ENCODE results near the gene SMG9. TPM values are rescaled to one million over a fixed set of nuclear protein-coding genes. Genes with fewer than 3 reads are reported as not detected.

The SMG9 gene
- total RNA-seq, 6 experiments from 2014 or later: 6.5 to 13.5 (median 9.8) TPM

DNA sequence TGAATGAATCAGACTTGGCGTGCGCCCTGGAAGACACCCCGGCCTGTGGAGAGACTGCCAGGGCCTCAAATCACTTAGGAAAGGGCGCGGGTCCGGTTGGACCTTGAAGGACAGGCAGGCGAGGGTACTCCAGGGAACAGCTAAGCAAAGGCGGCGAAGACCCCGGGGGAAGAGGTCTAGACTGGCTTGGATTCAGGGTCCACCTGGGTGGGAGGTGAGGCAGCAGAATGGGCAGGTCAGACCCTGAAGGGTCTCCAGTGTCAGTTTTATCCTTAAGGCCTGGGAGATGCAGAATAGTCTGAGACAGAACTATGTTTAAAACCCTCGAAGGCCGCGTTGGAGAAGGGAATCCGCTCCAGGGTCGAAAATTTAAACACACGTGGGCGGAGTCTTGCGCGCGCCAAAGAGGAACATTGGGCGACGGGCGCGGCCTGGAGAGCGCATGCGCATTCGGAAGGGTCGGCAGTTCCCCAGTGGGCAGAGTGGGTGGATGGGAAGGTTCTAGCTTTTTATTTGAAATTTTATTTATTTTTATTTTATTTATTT lies 567 bp upstream of the SMG9 start:
- WGBS (ENCODE audit: insufficient coverage, low coverage, low lambda C conversion rate, missing lambda C conversion rate): under 1% methylated on average over 25 of the region's 28 CpGs
- no peaks in the 10 kb centered on the region for H3K27me3 ChIP-seq
- H3K27ac ChIP-seq: peak overlapping the region; percentile 81 to 98 (median 97)
- DNase-seq (peak; percentile 84 to 86 (median 84)), ATAC-seq (peak; percentile 51 to 65 (median 62))
- H3K9me3 ChIP-seq: no peaks in the 10 kb centered on the region
- peak overlapping the region; percentile 56 to 90 (median 77) for H3K4me3 ChIP-seq
- H3K36me3 ChIP-seq: peaks cover 0 to 4% (median 0%) of the 10 kb centered on the region in 4 donors
- H3K4me1 ChIP-seq: peaks cover 0 to 13% (median 0%) of the 10 kb centered on the region in 4 donors
- intact Hi-C loops (cut with DNase I): no loop called here
- TF ChIP-seq CTCF (IDR thresholded peaks at IDR 0.05) (no peak), POLR2A (IDR thresholded peaks at IDR 0.05) (no peak)

- WGBS (ENCODE audit: insufficient coverage, low coverage, low lambda C conversion rate, missing lambda C conversion rate): 0% methylated on average over 11 of the region's 11 CpGs
- no peak for DNase-seq
- Histone ChIP-seq H3K27ac (peak overlapping the region; percentile 81 to 98 (median 97)), H3K4me3 (peak overlapping the region; percentile 56 to 90 (median 77)), H3K27me3 (no peaks in the 10 kb centered on the region), H3K36me3 (peaks cover 0 to 14% (median 2%) of the 10 kb centered on the region in 4 donors), H3K9me3 (no peaks in the 10 kb centered on the region), H3K4me1 (peaks cover 0 to 13% (median 0%) of the 10 kb centered on the region in 4 donors)
- no peak for ATAC-seq
- intact Hi-C loops (cut with DNase I): no loop called here
- TF ChIP-seq POLR2A (IDR thresholded peaks at IDR 0.05): no peak
- TF ChIP-seq CTCF (IDR thresholded peaks at IDR 0.05): no peak
Measured at GRCh38 chr19:43754253-43754502, 584 bp downstream of the SMG9 start.

DNA sequence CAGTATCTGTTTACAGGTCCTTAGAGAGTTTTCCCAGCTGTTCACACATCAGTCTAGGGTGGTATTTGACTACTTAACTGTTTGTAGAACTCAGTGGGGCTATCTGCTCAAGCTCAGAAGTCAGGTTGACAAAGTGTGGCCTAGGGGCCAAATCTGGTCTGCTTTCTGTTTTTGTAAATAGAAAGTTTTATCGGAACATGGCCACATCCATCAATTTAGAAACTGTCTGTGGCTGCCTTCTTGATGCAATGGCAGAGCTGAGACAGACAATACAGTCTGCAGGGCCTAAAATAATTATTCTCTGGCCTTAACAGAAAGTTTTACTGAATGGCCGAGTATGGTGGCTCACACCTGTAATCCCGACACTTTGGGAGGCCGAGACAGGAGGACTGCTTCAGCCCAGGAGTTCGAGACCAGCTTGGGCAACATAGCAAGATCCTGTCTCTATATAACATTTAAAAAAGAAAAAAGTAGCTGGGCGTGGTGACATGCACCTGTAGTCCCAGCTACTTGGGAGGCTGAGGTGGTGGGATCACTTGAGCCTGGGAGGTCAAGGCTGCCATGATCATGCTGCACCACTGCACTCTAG lies 2.4 kb downstream of the SMG9 start:
- no peak for TF ChIP-seq POLR2A (IDR thresholded peaks at IDR 0.05)
- TF ChIP-seq CTCF (IDR thresholded peaks at IDR 0.05): no peak
- Histone ChIP-seq H3K4me3 (no peak overlapping the region), H3K27me3 (no peaks in the 10 kb centered on the region), H3K9me3 (no peaks in the 10 kb centered on the region), H3K36me3 (peaks cover 0 to 25% (median 2%) of the 10 kb centered on the region in 4 donors), H3K27ac (no peak overlapping the region), H3K4me1 (peaks cover 0 to 13% (median 0%) of the 10 kb centered on the region in 4 donors)
- intact Hi-C loops (cut with DNase I): no loop called here
- WGBS (ENCODE audit: insufficient coverage, low coverage, low lambda C conversion rate, missing lambda C conversion rate): 82% methylated on average over 5 of the region's 6 CpGs
- DNase-seq: no peak
- no peak for ATAC-seq

DNA sequence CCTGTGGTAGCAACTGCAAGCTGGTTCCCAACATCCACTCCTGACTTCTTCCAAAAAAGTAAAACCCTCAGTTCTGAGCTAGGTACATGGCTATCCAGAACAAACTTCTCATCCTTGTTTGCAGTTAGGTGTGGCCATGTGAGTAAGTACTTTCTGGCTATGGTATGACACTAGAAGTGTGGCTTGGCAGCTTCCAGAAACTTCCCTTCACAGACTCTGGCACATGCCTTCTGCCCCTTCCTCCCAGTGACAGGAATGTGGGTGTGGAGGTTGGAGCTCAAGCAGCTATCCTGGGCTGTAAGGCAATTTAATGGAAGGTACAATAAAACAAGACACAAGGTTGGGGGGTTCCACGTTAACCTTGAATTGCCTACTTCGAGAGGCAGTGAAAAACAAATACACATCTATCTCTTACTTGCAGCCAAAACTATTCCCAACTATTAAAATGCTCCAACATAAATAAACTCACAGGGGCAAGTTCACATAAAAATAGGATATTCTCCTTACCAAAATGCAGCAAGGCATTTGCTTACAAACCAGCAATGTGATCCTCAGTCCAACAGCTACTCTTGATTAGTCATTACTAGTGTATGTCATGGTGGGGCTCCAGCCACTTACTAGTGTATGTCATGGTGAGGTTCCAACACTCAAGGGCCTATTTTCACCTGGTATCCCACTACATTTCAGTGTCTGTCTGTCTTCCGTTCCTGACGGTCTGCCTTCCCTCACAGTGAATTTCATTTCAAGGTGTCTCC lies 3.1 kb downstream of the SMG9 start:
- intact Hi-C loops (cut with DNase I): loop anchor here in 1 of 2 donors (2.0 kb wide), 1 partner anchor 21 kb away; no protein-coding TSS in a partner anchor
- Histone ChIP-seq H3K4me1 (peaks cover 0 to 13% (median 0%) of the 10 kb centered on the region in 4 donors), H3K27me3 (no peaks in the 10 kb centered on the region), H3K36me3 (peaks cover 0 to 32% (median 4%) of the 10 kb centered on the region in 4 donors), H3K9me3 (no peaks in the 10 kb centered on the region), H3K27ac (no peak overlapping the region), H3K4me3 (no peak overlapping the region)
- no peak for DNase-seq
- ATAC-seq: no peak
- whole genome bisulfite sequencing (ENCODE audit: insufficient coverage, low coverage, low lambda C conversion rate, missing lambda C conversion rate): 95% methylated on average over 4 of the region's 4 CpGs
- TF ChIP-seq POLR2A (IDR thresholded peaks at IDR 0.05) (no peak), CTCF (IDR thresholded peaks at IDR 0.05) (no peak)

Data from right lobe of liver (tissue), 6 donors.